ENCODE measurements around the gene FAM83B. TPM values are rescaled to one million over a fixed set of nuclear protein-coding genes. Genes with fewer than 3 reads are reported as not detected.
A peak's percentile ranks its signal among the peaks of the same experiment; 100 is the strongest.

FAM83B gene
- total and polyA plus RNA-seq, 10 of the 15 experiments (the other 5 are each of a cell fraction or from before 2014, with no cell fraction given): 0.05 TPM; not detected in 9

- RAD21 ChIA-PET (ENCODE audit: unreplicated experiment): no interaction called here
- FAIRE-seq (no peak), DNase-seq (ENCODE audit: low read depth, low spot score) (no peak), ATAC-seq (no peak)
- Histone ChIP-seq H3K79me2 (ENCODE audit: control insufficient read depth, insufficient read depth, low read length) (no peaks in the 10 kb centered on the region), H3K4me3 (no peak overlapping the region), H3K9ac (ENCODE audit: control insufficient read depth, insufficient read depth, low read length) (no peak overlapping the region), H3K27me3 (replicated peaks in 1 of 2; ENCODE audit: control insufficient read depth in 2 of 2, insufficient read depth in 2 of 2, low read length in 1 of 2) (no peaks in the 10 kb centered on the region), H4K20me1 (ENCODE audit: control insufficient read depth, insufficient read depth) (no peaks in the 10 kb centered on the region), H2AFZ (ENCODE audit: control insufficient read depth, low read depth, low read length) (no peak overlapping the region), H3K36me3 (ENCODE audit: control insufficient read depth in 2 of 2, insufficient read depth in 2 of 2, low read length in 1 of 2) (no peaks in the 10 kb centered on the region), H3K9me3 (replicated peaks; ENCODE audit: control insufficient read depth, insufficient read depth, low read length) (no peaks in the 10 kb centered on the region), H3K27ac (ENCODE audit: control insufficient read depth, insufficient read depth) (no peak overlapping the region), H3K4me2 (ENCODE audit: control insufficient read depth, insufficient read depth) (no peak overlapping the region), H3K4me1 (ENCODE audit: control insufficient read depth, insufficient read depth, low read length) (no peaks in the 10 kb centered on the region)
- no TSS peak for BruUV-seq (replicated peaks)
- intact Hi-C loops (cut with micrococcal nuclease; ENCODE audit: unreplicated experiment) (no loop called here), in situ Hi-C loops (cut with MboI) (no loop called here)
- CTCF ChIA-PET: no interaction called here
- POLR2A ChIA-PET: no interaction called here
- SMC1A ChIA-PET (ENCODE audit: uncharacterized antibody, unreplicated experiment): no interaction called here
- TF ChIP-seq LARP7 (IDR thresholded peaks at IDR 0.05) (no peak), CBX5 (IDR thresholded peaks at IDR 0.05; ENCODE audit: low read depth) (peak; percentile 78; the same call in 1 of the 2 replicates)
Measured at GRCh38 chr6:54932622-54933021, 86.1 kb downstream of the FAM83B start.

- H4K20me1 ChIP-seq (ENCODE audit: control insufficient read depth, insufficient read depth): no peaks in the 10 kb centered on the region
- TF ChIP-seq BACH1 (IDR thresholded peaks at IDR 0.05; ENCODE audit: borderline replicate concordance) (no peak), SUZ12 (IDR thresholded peaks at IDR 0.05; ENCODE audit: unreplicated experiment) (no peak), ZBTB4 (CRISPR knock-in tag; IDR thresholded peaks at IDR 0.05) (no peak), USF2 (IDR thresholded peaks at IDR 0.05; ENCODE audit: borderline replicate concordance, low read depth, low read length) (no peak), CHD1 (IDR thresholded peaks at IDR 0.05; ENCODE audit: low read depth, low read length) (no peak), SMAD5 (IDR thresholded peaks at IDR 0.05; ENCODE audit: low read depth) (no peak), CBX3 (IDR thresholded peaks at IDR 0.05; ENCODE audit: borderline replicate concordance, low read depth) (no peak), SREBF2 (IDR thresholded peaks at IDR 0.05; ENCODE audit: low read length) (no peak), ATF2 (IDR thresholded peaks at IDR 0.05; ENCODE audit: low read length) (no peak), HDAC6 (IDR thresholded peaks at IDR 0.05; ENCODE audit: unreplicated experiment) (no peak), HCFC1 (IDR thresholded peaks at IDR 0.05; ENCODE audit: low read length) (no peak), EZH2 (IDR thresholded peaks at IDR 0.05; ENCODE audit: borderline replicate concordance, control insufficient read depth, low read depth, low read length) (no peak), ESRRA (IDR thresholded peaks at IDR 0.05; ENCODE audit: low read length) (no peak)
Measured at GRCh38 chr6:54935739-54936138, 89.2 kb downstream of the FAM83B start.

More at GRCh38 chr6:54935739-54936138, 89.2 kb downstream of the FAM83B start:
- no peak overlapping the region for H3K4me3 ChIP-seq
- intact Hi-C loops (cut with micrococcal nuclease; ENCODE audit: unreplicated experiment): no loop called here
- no peak overlapping the region for H3K9ac ChIP-seq (ENCODE audit: control insufficient read depth, insufficient read depth, low read length)
- no peaks in the 10 kb centered on the region for H3K36me3 ChIP-seq (ENCODE audit: control insufficient read depth in 2 of 2, insufficient read depth in 2 of 2, low read length in 1 of 2)
- WGBS (ENCODE audit: insufficient coverage, insufficient replicate concordance, low lambda C conversion rate, missing lambda C conversion rate): 23% methylated on average over 5 of the region's 5 CpGs
- RAD21 ChIA-PET (ENCODE audit: unreplicated experiment): no interaction called here
- no TSS peak for BruUV-seq (replicated peaks)
- no peaks in the 10 kb centered on the region for H3K9me3 ChIP-seq (replicated peaks; ENCODE audit: control insufficient read depth, insufficient read depth, low read length)
- ATAC-seq (no peak), DNase-seq (ENCODE audit: low read depth, low spot score) (no peak), FAIRE-seq (no peak)
- no peak overlapping the region for H2AFZ ChIP-seq (ENCODE audit: control insufficient read depth, low read depth, low read length)
- H3K4me2 ChIP-seq (ENCODE audit: control insufficient read depth, insufficient read depth): no peak overlapping the region
- no peaks in the 10 kb centered on the region for H3K79me2 ChIP-seq (ENCODE audit: control insufficient read depth, insufficient read depth, low read length)
- in situ Hi-C loops (cut with MboI): no loop called here
- no peaks in the 10 kb centered on the region for H3K4me1 ChIP-seq (ENCODE audit: control insufficient read depth, insufficient read depth, low read length)
- H3K27me3 ChIP-seq (replicated peaks in 1 of 2; ENCODE audit: control insufficient read depth in 2 of 2, insufficient read depth in 2 of 2, low read length in 1 of 2): no peaks in the 10 kb centered on the region
- no peak overlapping the region for H3K27ac ChIP-seq (ENCODE audit: control insufficient read depth, insufficient read depth)
- POLR2A ChIA-PET: no interaction called here
- CTCF ChIA-PET: no interaction called here
- SMC1A ChIA-PET (ENCODE audit: uncharacterized antibody, unreplicated experiment): no interaction called here

Measured in GM12878 (cell line).